Loucy (cell line): Measurements from ENCODE around the gene OTP.

Source experiments
- H2AFZ ChIP-seq: fragments of 200-600 bp; sonication (generic); 2 replicates; pipeline ENCODE4 v1.6.0; 2016; ENCODE audit warnings: antibody characterized with exemption, mild to moderate bottlenecking, low read length, moderate library complexity
- H3F3A ChIP-seq: fragments of 200-600 bp; 2 replicates; pipeline ENCODE4 v1.6.0; 2016; ENCODE audit warnings: antibody characterized with exemption, low read depth, mild to moderate bottlenecking
- H3K27me3 ChIP-seq: fragments of 200-600 bp; sonication (generic); 2 replicates; pipeline ENCODE4 v1.6.1; 2014; ENCODE audit warnings: low read length, mild to moderate bottlenecking; ENCODE audit not compliant: insufficient read depth, poor library complexity, severe bottlenecking
- H3K36me3 ChIP-seq: fragments of 200-600 bp; sonication (generic); 2 replicates; pipeline ENCODE4 v1.6.1; 2016; ENCODE audit warnings: low read length; ENCODE audit not compliant: insufficient read depth
- H3K4me1 ChIP-seq: fragments of 200-600 bp; sonication (generic); 2 replicates; pipeline ENCODE4 v1.5.1; 2014; ENCODE audit warnings: low read length, mild to moderate bottlenecking; ENCODE audit not compliant: insufficient read depth, poor library complexity, severe bottlenecking
- H3K4me2 ChIP-seq: fragments of 200-600 bp; sonication (generic); 2 replicates; pipeline ENCODE4 v1.6.0; 2014; ENCODE audit warnings: antibody characterized with exemption, low read length, low read depth, mild to moderate bottlenecking; ENCODE audit not compliant: poor library complexity, severe bottlenecking
- H3K4me3 ChIP-seq: fragments of 200-600 bp; sonication (generic); 2 replicates; pipeline ENCODE4 v1.5.1; 2014; ENCODE audit warnings: low read length, mild to moderate bottlenecking, mixed read lengths; ENCODE audit not compliant: poor library complexity, severe bottlenecking
- H3K79me2 ChIP-seq: fragments of 200-600 bp; sonication (generic); 2 replicates; pipeline ENCODE4 v1.6.1; 2014; ENCODE audit warnings: low read length; ENCODE audit not compliant: insufficient read depth
- H3K9ac ChIP-seq: fragments of 200-600 bp; sonication (generic); 2 replicates; pipeline ENCODE4 v1.6.0; 2014; ENCODE audit warnings: mild to moderate bottlenecking, low read depth, low read length, moderate library complexity; ENCODE audit not compliant: poor library complexity, severe bottlenecking
- H3K9me2 ChIP-seq: fragments of 200-600 bp; sonication (generic); replicated peaks from 2 replicates; pipeline ENCODE4 v1.6.1; 2016; ENCODE audit warnings: low read depth, low read length, mixed read lengths
- H3K9me3 ChIP-seq: fragments of 200-600 bp; sonication (generic); 2 replicates; pipeline ENCODE4 v1.6.1; 2014; ENCODE audit warnings: mild to moderate bottlenecking, antibody characterized with exemption, low read length, low read depth; ENCODE audit not compliant: insufficient read depth
- H4K20me1 ChIP-seq: fragments of 200-600 bp; sonication (generic); 2 replicates; pipeline ENCODE4 v1.6.0; 2014; ENCODE audit warnings: antibody characterized with exemption, low read length, mild to moderate bottlenecking; ENCODE audit not compliant: insufficient read depth, poor library complexity, severe bottlenecking
- EZH2phosphoT487 ChIP-seq: fragments of 200-600 bp; IDR thresholded peaks from 2 replicates; pipeline ENCODE4 v1.6.1; 2018; ENCODE audit warnings: antibody characterized with exemption, mild to moderate bottlenecking, moderate library complexity, borderline replicate concordance
- TF ChIP-seq, protein P1 (sequence below): fragments of 200-600 bp; sonication (generic); conservative IDR thresholded peaks from 2 replicates; pipeline ENCODE4 v1.5.1; 2014; ENCODE audit warnings: mild to moderate bottlenecking, antibody characterized with exemption, low read length

OTP gene

DNA sequence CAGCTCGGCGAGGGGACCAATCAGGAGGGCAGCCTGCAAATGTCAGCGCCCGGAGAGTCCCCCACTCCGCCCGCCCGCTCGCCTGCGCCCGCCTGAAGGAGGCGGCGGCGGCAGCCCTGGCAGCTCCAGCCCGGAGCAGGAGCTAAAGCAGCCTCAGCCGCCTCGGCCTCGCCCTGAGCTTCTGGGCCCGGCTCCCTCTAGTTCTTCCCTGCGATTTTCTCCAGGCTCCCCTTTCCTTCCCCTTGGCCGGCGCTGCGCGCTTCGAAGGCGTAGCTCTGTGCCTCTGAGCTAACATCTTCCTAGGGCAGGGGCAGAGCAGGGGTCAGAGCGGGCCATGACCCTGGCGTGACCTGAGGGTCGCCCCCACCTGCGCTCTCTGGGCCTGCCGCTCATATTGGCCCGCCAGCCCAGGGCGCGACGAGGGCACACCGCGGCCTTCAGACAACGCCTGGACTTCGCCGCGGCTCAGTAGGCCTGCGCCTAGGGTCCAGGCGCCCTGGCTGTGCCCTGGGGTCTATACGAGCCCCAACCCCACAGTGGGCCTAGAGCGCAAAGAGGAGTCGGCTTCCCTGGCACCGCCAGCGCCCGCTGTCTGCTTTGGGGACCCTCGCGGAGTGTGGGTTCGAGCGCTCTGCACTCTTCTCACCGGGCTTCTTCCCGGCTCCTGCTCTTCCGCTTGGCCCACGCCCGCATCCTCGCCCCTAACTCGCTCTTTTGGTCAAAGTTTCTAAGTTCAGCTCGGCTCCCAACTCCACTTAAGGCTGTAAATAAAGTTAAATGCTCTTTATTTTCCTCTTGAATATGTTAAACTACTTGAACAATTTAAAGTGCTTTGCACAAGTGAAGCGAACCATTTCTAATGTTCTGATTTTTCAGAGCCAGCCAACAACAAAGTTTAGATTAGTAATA lies 504 bp upstream of the OTP start:
- Histone ChIP-seq H3K4me2 (no peak overlapping the region), H3K4me1 (no peaks in the 10 kb centered on the region), H3K9ac (no peak overlapping the region), H3K9me2 (no peaks in the 10 kb centered on the region), H3K4me3 (no peak overlapping the region), H3F3A (no peaks in the 10 kb centered on the region), H3K9me3 (no peaks in the 10 kb centered on the region), H3K36me3 (no peaks in the 10 kb centered on the region), H4K20me1 (no peaks in the 10 kb centered on the region), H3K79me2 (no peaks in the 10 kb centered on the region), H2AFZ (no peak overlapping the region), H3K27me3 (no peaks in the 10 kb centered on the region)
- no peak for TF ChIP-seq EZH2phosphoT487
- TF ChIP-seq, protein P1, sequence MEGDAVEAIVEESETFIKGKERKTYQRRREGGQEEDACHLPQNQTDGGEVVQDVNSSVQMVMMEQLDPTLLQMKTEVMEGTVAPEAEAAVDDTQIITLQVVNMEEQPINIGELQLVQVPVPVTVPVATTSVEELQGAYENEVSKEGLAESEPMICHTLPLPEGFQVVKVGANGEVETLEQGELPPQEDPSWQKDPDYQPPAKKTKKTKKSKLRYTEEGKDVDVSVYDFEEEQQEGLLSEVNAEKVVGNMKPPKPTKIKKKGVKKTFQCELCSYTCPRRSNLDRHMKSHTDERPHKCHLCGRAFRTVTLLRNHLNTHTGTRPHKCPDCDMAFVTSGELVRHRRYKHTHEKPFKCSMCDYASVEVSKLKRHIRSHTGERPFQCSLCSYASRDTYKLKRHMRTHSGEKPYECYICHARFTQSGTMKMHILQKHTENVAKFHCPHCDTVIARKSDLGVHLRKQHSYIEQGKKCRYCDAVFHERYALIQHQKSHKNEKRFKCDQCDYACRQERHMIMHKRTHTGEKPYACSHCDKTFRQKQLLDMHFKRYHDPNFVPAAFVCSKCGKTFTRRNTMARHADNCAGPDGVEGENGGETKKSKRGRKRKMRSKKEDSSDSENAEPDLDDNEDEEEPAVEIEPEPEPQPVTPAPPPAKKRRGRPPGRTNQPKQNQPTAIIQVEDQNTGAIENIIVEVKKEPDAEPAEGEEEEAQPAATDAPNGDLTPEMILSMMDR: no peak

- Histone ChIP-seq H3K4me3 (no peak overlapping the region), H3F3A (no peaks in the 10 kb centered on the region), H4K20me1 (no peaks in the 10 kb centered on the region), H3K27me3 (no peaks in the 10 kb centered on the region), H3K36me3 (no peaks in the 10 kb centered on the region), H3K9ac (no peak overlapping the region), H3K4me1 (no peaks in the 10 kb centered on the region), H2AFZ (no peak overlapping the region), H3K4me2 (no peak overlapping the region), H3K79me2 (no peaks in the 10 kb centered on the region), H3K9me3 (no peaks in the 10 kb centered on the region), H3K9me2 (no peaks in the 10 kb centered on the region)
- TF ChIP-seq, protein P1: no peak
Observed at GRCh38 chr5:77637170-77637997, 1.1 kb downstream of the OTP start.

- no peaks in the 10 kb centered on the region for H4K20me1 ChIP-seq
- no peak overlapping the region for H3K9ac ChIP-seq
- no peaks in the 10 kb centered on the region for H3K4me1 ChIP-seq
- H3K9me3 ChIP-seq: no peaks in the 10 kb centered on the region
- no peaks in the 10 kb centered on the region for H3K27me3 ChIP-seq
- H3F3A ChIP-seq: no peaks in the 10 kb centered on the region
- H3K79me2 ChIP-seq: no peaks in the 10 kb centered on the region
- no peaks in the 10 kb centered on the region for H3K36me3 ChIP-seq
- no peak overlapping the region for H3K4me2 ChIP-seq
- TF ChIP-seq, protein P1: no peak
- TF ChIP-seq EZH2phosphoT487: no peak
- H3K4me3 ChIP-seq: no peak overlapping the region
- H2AFZ ChIP-seq: no peak overlapping the region
- H3K9me2 ChIP-seq: no peaks in the 10 kb centered on the region
Observed at GRCh38 chr5:77636641-77637169, 1.8 kb downstream of the OTP start.
